ENCODE results near the gene PDX1. TPM values are rescaled to one million over a fixed set of nuclear protein-coding genes. Genes with fewer than 3 reads are reported as not detected.

PDX1 gene
- total RNA-seq, 1 experiment from 2014 or later, result not detected

DNA sequence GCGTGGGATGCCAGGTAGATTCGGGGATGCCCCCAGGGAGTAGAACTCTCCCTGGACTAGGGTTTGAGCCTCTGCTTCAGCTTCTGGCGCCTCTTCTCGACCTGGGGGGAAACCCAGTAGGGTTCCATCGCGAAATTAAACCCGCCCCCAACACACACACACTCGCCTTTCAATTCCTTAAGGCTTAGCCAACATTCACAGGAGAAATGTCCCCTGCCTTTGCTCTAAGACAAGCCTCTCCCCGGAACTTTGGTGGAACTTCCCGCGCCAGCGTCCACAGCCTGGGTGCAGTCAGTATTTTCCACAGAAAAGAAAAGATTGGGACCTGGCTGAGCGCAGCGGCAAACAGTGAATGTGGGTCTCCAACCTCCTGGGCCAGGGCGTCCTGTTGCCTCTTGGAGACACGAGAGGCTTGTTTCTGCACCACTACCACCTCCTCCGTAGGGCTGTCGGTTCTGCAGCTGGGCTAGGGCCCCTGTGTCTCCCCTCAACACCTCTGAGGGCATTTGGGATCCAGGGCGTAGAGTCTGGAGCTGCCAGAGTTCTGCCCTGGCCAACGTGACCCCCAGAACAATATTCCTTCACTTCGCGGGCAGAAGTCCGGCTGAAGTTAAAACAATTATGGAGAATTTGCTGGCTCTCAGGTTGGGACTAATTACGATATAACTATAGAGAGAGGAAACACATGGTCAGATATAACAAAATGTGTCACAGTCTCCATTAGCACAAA is 3.2 kb downstream of the PDX1 start:
- ChIA-PET CTCF (no interaction called here), POLR2A (ENCODE audit: low non-redundant PET) (no interaction called here)
- H3K27ac ChIP-seq (ENCODE audit: low read depth, low read length, poor library complexity, severe bottlenecking), result no peak overlapping the region
- no peaks in the 10 kb centered on the region for H3K9me3 ChIP-seq (ENCODE audit: low read depth, low read length, poor library complexity, severe bottlenecking)
- intact Hi-C loops (cut with micrococcal nuclease; ENCODE audit: unreplicated experiment), result no loop called here
- H3K27me3 ChIP-seq (replicated peaks; ENCODE audit: insufficient read depth, low read depth, low read length, poor library complexity), result peaks cover 100% of the 10 kb centered on the region
- TF ChIP-seq, protein P1, sequence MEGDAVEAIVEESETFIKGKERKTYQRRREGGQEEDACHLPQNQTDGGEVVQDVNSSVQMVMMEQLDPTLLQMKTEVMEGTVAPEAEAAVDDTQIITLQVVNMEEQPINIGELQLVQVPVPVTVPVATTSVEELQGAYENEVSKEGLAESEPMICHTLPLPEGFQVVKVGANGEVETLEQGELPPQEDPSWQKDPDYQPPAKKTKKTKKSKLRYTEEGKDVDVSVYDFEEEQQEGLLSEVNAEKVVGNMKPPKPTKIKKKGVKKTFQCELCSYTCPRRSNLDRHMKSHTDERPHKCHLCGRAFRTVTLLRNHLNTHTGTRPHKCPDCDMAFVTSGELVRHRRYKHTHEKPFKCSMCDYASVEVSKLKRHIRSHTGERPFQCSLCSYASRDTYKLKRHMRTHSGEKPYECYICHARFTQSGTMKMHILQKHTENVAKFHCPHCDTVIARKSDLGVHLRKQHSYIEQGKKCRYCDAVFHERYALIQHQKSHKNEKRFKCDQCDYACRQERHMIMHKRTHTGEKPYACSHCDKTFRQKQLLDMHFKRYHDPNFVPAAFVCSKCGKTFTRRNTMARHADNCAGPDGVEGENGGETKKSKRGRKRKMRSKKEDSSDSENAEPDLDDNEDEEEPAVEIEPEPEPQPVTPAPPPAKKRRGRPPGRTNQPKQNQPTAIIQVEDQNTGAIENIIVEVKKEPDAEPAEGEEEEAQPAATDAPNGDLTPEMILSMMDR (conservative IDR thresholded peaks at IDR 0.05; ENCODE audit: low read depth, low read length), result no peak
- TF ChIP-seq EZH2 (IDR thresholded peaks at IDR 0.05; ENCODE audit: borderline replicate concordance, low read depth, low read length, poor library complexity, severe bottlenecking), result no peak
- no peak overlapping the region for H3K4me3 ChIP-seq (ENCODE audit: low read depth, low read length, poor library complexity, severe bottlenecking)
- H3K4me1 ChIP-seq (ENCODE audit: insufficient read depth, low read length, poor library complexity, severe bottlenecking), result peaks cover 16% of the 10 kb centered on the region
- BruUV-seq (replicated peaks), result no TSS peak
- no peak for DNase-seq (ENCODE audit: low spot score)
- H3K36me3 ChIP-seq (ENCODE audit: insufficient read depth, low read length, poor library complexity, severe bottlenecking), result no peaks in the 10 kb centered on the region

DNA sequence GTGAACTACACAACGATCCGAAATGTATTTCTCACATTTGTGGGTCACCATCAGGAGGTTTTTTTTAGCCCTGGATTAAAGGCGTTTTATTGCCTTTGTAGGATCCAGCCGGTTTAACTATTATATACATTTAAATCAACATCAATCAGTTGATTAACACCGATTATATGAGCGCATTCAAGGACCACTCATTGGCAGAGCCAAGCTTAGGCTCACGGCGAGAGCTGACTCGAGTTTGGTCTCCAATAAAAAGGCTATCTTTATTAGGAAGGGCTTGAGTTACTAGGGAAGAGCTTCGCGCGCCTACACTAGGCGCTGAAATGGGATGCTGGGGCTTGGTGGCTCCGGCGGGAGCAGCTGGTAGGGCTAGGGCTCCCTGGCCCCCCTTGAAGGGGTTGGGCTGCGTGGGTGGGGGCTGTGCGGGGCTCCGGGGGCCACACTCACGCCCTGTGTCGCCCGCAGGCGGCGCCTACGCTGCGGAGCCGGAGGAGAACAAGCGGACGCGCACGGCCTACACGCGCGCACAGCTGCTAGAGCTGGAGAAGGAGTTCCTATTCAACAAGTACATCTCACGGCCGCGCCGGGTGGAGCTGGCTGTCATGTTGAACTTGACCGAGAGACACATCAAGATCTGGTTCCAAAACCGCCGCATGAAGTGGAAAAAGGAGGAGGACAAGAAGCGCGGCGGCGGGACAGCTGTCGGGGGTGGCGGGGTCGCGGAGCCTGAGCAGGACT is 4.2 kb downstream of the PDX1 start:
- Histone ChIP-seq H3K27ac (ENCODE audit: low read depth, low read length, poor library complexity, severe bottlenecking) (no peak overlapping the region), H3K9me3 (ENCODE audit: low read depth, low read length, poor library complexity, severe bottlenecking) (no peaks in the 10 kb centered on the region), H3K36me3 (ENCODE audit: insufficient read depth, low read length, poor library complexity, severe bottlenecking) (no peaks in the 10 kb centered on the region), H3K4me1 (ENCODE audit: insufficient read depth, low read length, poor library complexity, severe bottlenecking) (peaks cover 16% of the 10 kb centered on the region), H3K4me3 (ENCODE audit: low read depth, low read length, poor library complexity, severe bottlenecking) (no peak overlapping the region), H3K27me3 (replicated peaks; ENCODE audit: insufficient read depth, low read depth, low read length, poor library complexity) (peaks cover 100% of the 10 kb centered on the region)
- no TSS peak for BruUV-seq (replicated peaks)
- intact Hi-C loops (cut with micrococcal nuclease; ENCODE audit: unreplicated experiment), result no loop called here
- POLR2A ChIA-PET (ENCODE audit: low non-redundant PET), result no interaction called here
- no peak for DNase-seq (ENCODE audit: low spot score)
- TF ChIP-seq EZH2 (IDR thresholded peaks at IDR 0.05; ENCODE audit: borderline replicate concordance, low read depth, low read length, poor library complexity, severe bottlenecking), result peak; percentile 89
- TF ChIP-seq, protein P1 (conservative IDR thresholded peaks at IDR 0.05; ENCODE audit: low read depth, low read length), result no peak
- CTCF ChIA-PET, result no interaction called here

DNA sequence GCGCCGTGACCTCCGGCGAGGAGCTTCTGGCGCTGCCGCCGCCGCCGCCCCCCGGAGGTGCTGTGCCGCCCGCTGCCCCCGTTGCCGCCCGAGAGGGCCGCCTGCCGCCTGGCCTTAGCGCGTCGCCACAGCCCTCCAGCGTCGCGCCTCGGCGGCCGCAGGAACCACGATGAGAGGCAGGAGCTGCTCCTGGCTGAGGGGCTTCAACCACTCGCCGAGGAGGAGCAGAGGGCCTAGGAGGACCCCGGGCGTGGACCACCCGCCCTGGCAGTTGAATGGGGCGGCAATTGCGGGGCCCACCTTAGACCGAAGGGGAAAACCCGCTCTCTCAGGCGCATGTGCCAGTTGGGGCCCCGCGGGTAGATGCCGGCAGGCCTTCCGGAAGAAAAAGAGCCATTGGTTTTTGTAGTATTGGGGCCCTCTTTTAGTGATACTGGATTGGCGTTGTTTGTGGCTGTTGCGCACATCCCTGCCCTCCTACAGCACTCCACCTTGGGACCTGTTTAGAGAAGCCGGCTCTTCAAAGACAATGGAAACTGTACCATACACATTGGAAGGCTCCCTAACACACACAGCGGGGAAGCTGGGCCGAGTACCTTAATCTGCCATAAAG is 4.8 kb downstream of the PDX1 start:
- Histone ChIP-seq H3K27me3 (replicated peaks; ENCODE audit: insufficient read depth, low read depth, low read length, poor library complexity) (peaks cover 100% of the 10 kb centered on the region), H3K4me1 (ENCODE audit: insufficient read depth, low read length, poor library complexity, severe bottlenecking) (peaks cover 15% of the 10 kb centered on the region), H3K4me3 (ENCODE audit: low read depth, low read length, poor library complexity, severe bottlenecking) (no peak overlapping the region), H3K27ac (ENCODE audit: low read depth, low read length, poor library complexity, severe bottlenecking) (no peak overlapping the region), H3K36me3 (ENCODE audit: insufficient read depth, low read length, poor library complexity, severe bottlenecking) (no peaks in the 10 kb centered on the region), H3K9me3 (ENCODE audit: low read depth, low read length, poor library complexity, severe bottlenecking) (no peaks in the 10 kb centered on the region)
- TF ChIP-seq, protein P1 (conservative IDR thresholded peaks at IDR 0.05; ENCODE audit: low read depth, low read length), result no peak
- TF ChIP-seq EZH2 (IDR thresholded peaks at IDR 0.05; ENCODE audit: borderline replicate concordance, low read depth, low read length, poor library complexity, severe bottlenecking), result no peak
- intact Hi-C loops (cut with micrococcal nuclease; ENCODE audit: unreplicated experiment), result no loop called here
- no TSS peak for BruUV-seq (replicated peaks)
- POLR2A ChIA-PET (ENCODE audit: low non-redundant PET), result no interaction called here
- DNase-seq (ENCODE audit: low spot score), result no peak
- CTCF ChIA-PET, result no interaction called here

Measured in A673 (cell line).